ENCODE results near the gene NHERF1. TPM values are rescaled to one million over a fixed set of nuclear protein-coding genes. Genes with fewer than 3 reads are reported as not detected.

NHERF1 gene
- total and polyA plus RNA-seq, 2 of the 13 experiments (the other 11 are each of a cell fraction or from before 2014, with no cell fraction given), result 169 to 269 TPM

GRCh38 chr17:74779501-74779900 lies 31.1 kb downstream of the NHERF1 start:
- Histone ChIP-seq H3K9ac (ENCODE audit: insufficient read depth, low read depth, low read length) (no peak overlapping the region), H4K20me1 (ENCODE audit: insufficient read depth, low read length) (no peaks in the 10 kb centered on the region), H3K36me3 (replicated peaks in 1 of 2; ENCODE audit: control insufficient read depth in 1 of 2, insufficient read depth in 2 of 2, low read length in 2 of 2) (no peaks in the 10 kb centered on the region; a peak in 1 of 5 replicates), H3K4me3 (replicated peaks in 1 of 3; ENCODE audit: insufficient read depth in 1 of 3, low read depth in 2 of 3, low read length in 3 of 3) (no peak overlapping the region), H3K79me2 (ENCODE audit: insufficient read depth, low read length) (peaks cover 16% of the 10 kb centered on the region), H3K9me3 (ENCODE audit: low read length) (no peaks in the 10 kb centered on the region), H3K4me1 (ENCODE audit: insufficient read depth, low read length) (peaks cover 24% of the 10 kb centered on the region), H3K27me3 (ENCODE audit: control insufficient read depth in 1 of 2, insufficient read depth in 2 of 2, low read length in 2 of 2) (no peaks in the 10 kb centered on the region; a peak in 1 of 5 replicates), H3K27ac (ENCODE audit: extremely low read length, insufficient read depth, low read length) (no peak overlapping the region), H3K4me2 (ENCODE audit: low read depth, low read length) (no peak overlapping the region), H2AFZ (ENCODE audit: low read length) (no peak overlapping the region)
- ATAC-seq (no peak), DNase-seq (ENCODE audit: low spot score) (no peak), FAIRE-seq (no peak)
- POLR2A ChIA-PET, result interaction anchor here (29.3 kb wide), 1 partner anchor 25 kb away, joined by 1459 read pairs; the partner anchor contains the start of gene NHERF1
- intact Hi-C loops (cut with micrococcal nuclease; ENCODE audit: unreplicated experiment) (no loop called here), in situ Hi-C loops (cut with HindIII; ENCODE audit: extremely low pct_ligation_motif_present, low pct_unique_long_range_greater_than_20kb) (no loop called here)
- 90% methylated on average over 8 of the region's 8 CpGs for WGBS (ENCODE audit: low lambda C conversion rate)
- BruUV-seq (replicated peaks), result no TSS peak
- CTCF ChIA-PET (ENCODE audit: low intra/inter-chr PET ratio, low total read pairs), result interaction anchor here (5.7 kb wide), 1 partner anchor 34 kb away, joined by 103 read pairs; no protein-coding TSS in a partner anchor
- TF ChIP-seq ZNF766 (CRISPR knock-in tag; IDR thresholded peaks at IDR 0.05; ENCODE audit: borderline replicate concordance), result no peak

DNA sequence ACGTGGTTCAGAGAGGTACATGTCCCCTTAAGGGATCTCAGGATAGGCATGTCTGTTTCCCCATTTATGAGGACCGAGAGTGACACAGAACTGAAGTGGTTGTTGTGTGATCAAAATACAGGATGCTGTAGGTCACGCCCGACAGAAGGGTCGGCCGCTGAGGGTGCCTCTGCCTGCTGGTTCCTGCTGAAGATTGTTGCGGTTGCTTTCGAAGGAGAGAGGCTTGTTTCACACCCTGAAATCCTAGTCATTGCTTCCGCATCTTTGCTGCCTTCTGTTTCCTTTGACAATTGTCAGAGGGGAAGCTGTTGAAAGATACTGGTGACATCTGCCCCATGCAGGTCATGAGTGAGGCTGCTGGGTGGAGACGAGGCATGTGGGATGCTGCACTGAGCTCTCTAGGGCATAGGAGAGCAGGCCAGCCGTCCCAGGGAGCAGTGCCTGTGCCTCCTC lies 31.5 kb downstream of the NHERF1 start:
- CTCF ChIA-PET (ENCODE audit: low intra/inter-chr PET ratio, low total read pairs), result interaction anchor here (0.9 to 5.7 kb wide), 6 partner anchors 10 to 122 kb away, joined by 3 to 103 read pairs (median 8); partner anchors contain the start of gene NHERF1
- FAIRE-seq, result no peak
- TF ChIP-seq ZNF879 (CRISPR knock-in tag; IDR thresholded peaks at IDR 0.05), result no peak
- no peak for TF ChIP-seq ZXDC (CRISPR knock-in tag; IDR thresholded peaks at IDR 0.05)
- TF ChIP-seq CREB1 (IDR thresholded peaks at IDR 0.05), result no peak
- TF ChIP-seq CREB1 (CRISPR knock-in tag; IDR thresholded peaks at IDR 0.05), result no peak
- no peak for TF ChIP-seq ZFX (CRISPR knock-in tag; IDR thresholded peaks at IDR 0.05; ENCODE audit: low read depth)
- TF ChIP-seq MLLT10 (CRISPR knock-in tag; IDR thresholded peaks at IDR 0.05), result no peak
- no peak for TF ChIP-seq ZFP37 (CRISPR knock-in tag; IDR thresholded peaks at IDR 0.05; ENCODE audit: borderline replicate concordance)
- TF ChIP-seq ZZZ3 (CRISPR knock-in tag; IDR thresholded peaks at IDR 0.05; ENCODE audit: borderline replicate concordance), result no peak
- TF ChIP-seq, protein P1, sequence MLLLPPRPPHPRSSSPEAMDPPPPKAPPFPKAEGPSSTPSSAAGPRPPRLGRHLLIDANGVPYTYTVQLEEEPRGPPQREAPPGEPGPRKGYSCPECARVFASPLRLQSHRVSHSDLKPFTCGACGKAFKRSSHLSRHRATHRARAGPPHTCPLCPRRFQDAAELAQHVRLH (CRISPR knock-in tag; IDR thresholded peaks at IDR 0.05; ENCODE audit: borderline replicate concordance, low read depth), result no peak
- TF ChIP-seq MXD3 (CRISPR knock-in tag; IDR thresholded peaks at IDR 0.05), result no peak
- no peak for TF ChIP-seq SOX13 (IDR thresholded peaks at IDR 0.05)
- TF ChIP-seq SOX13 (CRISPR knock-in tag; conservative IDR thresholded peaks at IDR 0.05 in 1 of 2, IDR thresholded peaks at IDR 0.05 in 1 of 2), result no peak
- TF ChIP-seq, protein P2, sequence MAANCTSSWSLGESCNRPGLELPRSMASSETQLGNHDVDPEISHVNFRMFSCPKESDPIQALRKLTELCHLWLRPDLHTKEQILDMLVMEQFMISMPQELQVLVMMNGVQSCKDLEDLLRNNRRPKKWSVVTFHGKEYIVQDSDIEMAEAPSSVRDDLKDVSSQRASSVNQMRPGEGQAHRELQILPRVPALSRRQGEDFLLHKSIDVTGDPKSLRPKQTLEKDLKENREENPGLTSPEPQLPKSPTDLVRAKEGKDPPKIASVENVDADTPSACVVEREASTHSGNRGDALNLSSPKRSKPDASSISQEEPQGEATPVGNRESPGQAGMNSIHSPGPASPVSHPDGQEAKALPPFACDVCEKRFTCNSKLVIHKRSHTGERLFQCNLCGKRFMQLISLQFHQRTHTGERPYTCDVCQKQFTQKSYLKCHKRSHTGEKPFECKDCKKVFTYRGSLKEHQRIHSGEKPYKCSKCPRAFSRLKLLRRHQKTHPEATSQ (CRISPR knock-in tag; IDR thresholded peaks at IDR 0.05; ENCODE audit: borderline replicate concordance), result no peak

More for the DNA sequence above, 31.5 kb downstream of the NHERF1 start:
- no peaks in the 10 kb centered on the region; a peak in 1 of 5 replicates for H3K27me3 ChIP-seq (ENCODE audit: control insufficient read depth in 1 of 2, insufficient read depth in 2 of 2, low read length in 2 of 2)
- no peak for ATAC-seq
- H4K20me1 ChIP-seq (ENCODE audit: insufficient read depth, low read length), result no peaks in the 10 kb centered on the region
- H3K9me3 ChIP-seq (ENCODE audit: low read length), result no peaks in the 10 kb centered on the region
- peaks cover 20% of the 10 kb centered on the region for H3K4me1 ChIP-seq (ENCODE audit: insufficient read depth, low read length)
- 96% methylated on average over 11 of the region's 11 CpGs for WGBS (ENCODE audit: low lambda C conversion rate)
- intact Hi-C loops (cut with micrococcal nuclease; ENCODE audit: unreplicated experiment), result no loop called here
- no peak overlapping the region for H2AFZ ChIP-seq (ENCODE audit: low read length)
- H3K9ac ChIP-seq (ENCODE audit: insufficient read depth, low read depth, low read length), result no peak overlapping the region
- BruUV-seq (replicated peaks), result no TSS peak
- H3K27ac ChIP-seq (ENCODE audit: extremely low read length, insufficient read depth, low read length), result no peak overlapping the region
- POLR2A ChIA-PET, result interaction anchor here (29.3 kb wide), 1 partner anchor 25 kb away, joined by 1459 read pairs; the partner anchor contains the start of gene NHERF1
- no peaks in the 10 kb centered on the region; a peak in 1 of 5 replicates for H3K36me3 ChIP-seq (replicated peaks in 1 of 2; ENCODE audit: control insufficient read depth in 1 of 2, insufficient read depth in 2 of 2, low read length in 2 of 2)
- in situ Hi-C loops (cut with HindIII; ENCODE audit: extremely low pct_ligation_motif_present, low pct_unique_long_range_greater_than_20kb), result loop anchor here (5.0 kb wide), 2 partner anchors 33 to 123 kb away; partner anchors contain the start of gene NHERF1
- no peak for DNase-seq (ENCODE audit: low spot score)
- H3K79me2 ChIP-seq (ENCODE audit: insufficient read depth, low read length), result peaks cover 16% of the 10 kb centered on the region
- no peak overlapping the region for H3K4me2 ChIP-seq (ENCODE audit: low read depth, low read length)
- H3K4me3 ChIP-seq (replicated peaks in 1 of 3; ENCODE audit: insufficient read depth in 1 of 3, low read depth in 2 of 3, low read length in 3 of 3), result no peak overlapping the region
